Central memory CD8-positive, alpha-beta T cell (primary cell): Measurements from ENCODE around the gene HOXB13.

Experiments
- ATAC-seq: fragments of 150-1000 bp; cut with Tn5 transposase; replicated peaks from 2 replicates; pipeline ENCODE4 v1.10.0; 2022; ENCODE audit warnings: mild to moderate bottlenecking, moderate FRiP score, moderate number of reproducible peaks; ENCODE audit not compliant: poor library complexity, severe bottlenecking; ENCODE audit errors: extremely low read depth
- DNase-seq, 2 donors: peaks; one replicate each; pipeline ENCODE4 v3.0.0; 2021; ENCODE audit warnings: low spot score in 2 of 2
- H3K27ac Mint-ChIP-seq: one replicate; pipeline ENCODE4 v1.8.0; 2022; ENCODE audit warnings: low read depth, mild to moderate bottlenecking, moderate library complexity, mixed read lengths
- H3K27me3 Mint-ChIP-seq: one replicate; pipeline ENCODE4 v1.8.0; 2022; ENCODE audit warnings: mixed read lengths
- H3K36me3 Mint-ChIP-seq: one replicate; pipeline ENCODE4 v1.8.0; 2022; ENCODE audit warnings: mild to moderate bottlenecking, moderate library complexity, mixed read lengths; ENCODE audit not compliant: insufficient read depth
- H3K4me1 Mint-ChIP-seq: one replicate; pipeline ENCODE4 v1.8.0; 2022; ENCODE audit warnings: mixed read lengths
- H3K4me3 Mint-ChIP-seq: one replicate; pipeline ENCODE4 v1.8.0; 2022; ENCODE audit warnings: mild to moderate bottlenecking, moderate library complexity, mixed read lengths
- H3K9me3 Mint-ChIP-seq: one replicate; pipeline ENCODE4 v1.8.0; 2022; ENCODE audit warnings: mixed read lengths

The HOXB13 gene

GRCh38 chr17:48754500-48755261 lies 26.1 kb upstream of the HOXB13 start:
- DNase-seq (no peak), ATAC-seq (no peak)
- peak overlapping the region; percentile 38 for H3K27ac Mint-ChIP-seq
- H3K4me1 Mint-ChIP-seq, result peaks cover 14% of the 10 kb centered on the region
- no peak overlapping the region for H3K4me3 Mint-ChIP-seq
- peaks cover 8% of the 10 kb centered on the region for H3K36me3 Mint-ChIP-seq
- H3K27me3 Mint-ChIP-seq, result peaks cover 98% of the 10 kb centered on the region
- no peaks in the 10 kb centered on the region for H3K9me3 Mint-ChIP-seq

GRCh38 chr17:48753794-48754499 lies 25.4 kb upstream of the HOXB13 start:
- no peak for ATAC-seq
- peaks cover 12% of the 10 kb centered on the region for H3K36me3 Mint-ChIP-seq
- no peaks in the 10 kb centered on the region for H3K9me3 Mint-ChIP-seq
- no peak overlapping the region for H3K27ac Mint-ChIP-seq
- H3K4me1 Mint-ChIP-seq, result peaks cover 14% of the 10 kb centered on the region
- no peak overlapping the region for H3K4me3 Mint-ChIP-seq
- DNase-seq, result no peak
- H3K27me3 Mint-ChIP-seq, result peaks cover 98% of the 10 kb centered on the region

GRCh38 chr17:48752399-48753288 lies 24.1 kb upstream of the HOXB13 start:
- H3K9me3 Mint-ChIP-seq, result no peaks in the 10 kb centered on the region
- no peak overlapping the region for H3K27ac Mint-ChIP-seq
- H3K27me3 Mint-ChIP-seq, result peaks cover 97% of the 10 kb centered on the region
- DNase-seq (no peak), ATAC-seq (no peak)
- H3K4me1 Mint-ChIP-seq, result peaks cover 14% of the 10 kb centered on the region
- peaks cover 12% of the 10 kb centered on the region for H3K36me3 Mint-ChIP-seq
- no peak overlapping the region for H3K4me3 Mint-ChIP-seq

- DNase-seq, result no peak
- ATAC-seq, result no peak
- H3K4me1 Mint-ChIP-seq, result peaks cover 18% of the 10 kb centered on the region
- peaks cover 97% of the 10 kb centered on the region for H3K27me3 Mint-ChIP-seq
- H3K4me3 Mint-ChIP-seq, result no peak overlapping the region
- H3K36me3 Mint-ChIP-seq, result peaks cover 14% of the 10 kb centered on the region
- H3K9me3 Mint-ChIP-seq, result no peaks in the 10 kb centered on the region
- H3K27ac Mint-ChIP-seq, result no peak overlapping the region
These were observed 23.3 kb upstream of the HOXB13 start for GRCh38 chr17:48751733-48752398.

GRCh38 chr17:48751172-48751571 lies 22.6 kb upstream of the HOXB13 start:
- Mint-ChIP-seq H3K4me1 (peaks cover 24% of the 10 kb centered on the region), H3K27ac (no peak overlapping the region), H3K36me3 (peaks cover 19% of the 10 kb centered on the region), H3K9me3 (no peaks in the 10 kb centered on the region), H3K27me3 (peaks cover 97% of the 10 kb centered on the region), H3K4me3 (no peak overlapping the region)
- no peak for ATAC-seq
- DNase-seq, result no peak

- peaks cover 21% of the 10 kb centered on the region for H3K36me3 Mint-ChIP-seq
- H3K4me1 Mint-ChIP-seq, result peaks cover 24% of the 10 kb centered on the region
- H3K27me3 Mint-ChIP-seq, result peaks cover 97% of the 10 kb centered on the region
- no peak for ATAC-seq
- H3K27ac Mint-ChIP-seq, result no peak overlapping the region
- no peak overlapping the region for H3K4me3 Mint-ChIP-seq
- DNase-seq, result no peak
- H3K9me3 Mint-ChIP-seq, result no peaks in the 10 kb centered on the region
These were observed 21.3 kb upstream of the HOXB13 start for GRCh38 chr17:48749621-48750553.

GRCh38 chr17:48748718-48749566 lies 20.4 kb upstream of the HOXB13 start:
- ATAC-seq, result no peak
- H3K36me3 Mint-ChIP-seq, result peaks cover 19% of the 10 kb centered on the region
- peaks cover 17% of the 10 kb centered on the region for H3K4me1 Mint-ChIP-seq
- peaks cover 97% of the 10 kb centered on the region for H3K27me3 Mint-ChIP-seq
- no peak for DNase-seq
- H3K4me3 Mint-ChIP-seq, result no peak overlapping the region
- no peak overlapping the region for H3K27ac Mint-ChIP-seq
- no peaks in the 10 kb centered on the region for H3K9me3 Mint-ChIP-seq

- DNase-seq (no peak), ATAC-seq (no peak)
- no peaks in the 10 kb centered on the region for H3K9me3 Mint-ChIP-seq
- H3K36me3 Mint-ChIP-seq, result peaks cover 15% of the 10 kb centered on the region
- no peak overlapping the region for H3K4me3 Mint-ChIP-seq
- H3K4me1 Mint-ChIP-seq, result peaks cover 10% of the 10 kb centered on the region
- peaks cover 97% of the 10 kb centered on the region for H3K27me3 Mint-ChIP-seq
- H3K27ac Mint-ChIP-seq, result no peak overlapping the region
These were observed 19.2 kb upstream of the HOXB13 start for GRCh38 chr17:48747445-48748363.

GRCh38 chr17:48746916-48747444 lies 18.4 kb upstream of the HOXB13 start:
- ATAC-seq, result no peak
- no peak for DNase-seq
- H3K9me3 Mint-ChIP-seq, result no peaks in the 10 kb centered on the region
- peaks cover 97% of the 10 kb centered on the region for H3K27me3 Mint-ChIP-seq
- no peak overlapping the region for H3K27ac Mint-ChIP-seq
- H3K36me3 Mint-ChIP-seq, result peaks cover 15% of the 10 kb centered on the region
- H3K4me1 Mint-ChIP-seq, result peaks cover 10% of the 10 kb centered on the region
- no peak overlapping the region for H3K4me3 Mint-ChIP-seq
